Ectodermal cell (in vitro differentiated cells): Measurements from ENCODE around the gene RTP3. TPM values are rescaled to one million over a fixed set of nuclear protein-coding genes. Genes with fewer than 3 reads are reported as not detected.

Experiments used
- H3K27ac ChIP-seq: 2 replicates; pipeline ENCODE4 v1.7.0; 2013; ENCODE audit warnings: mild to moderate bottlenecking, low read depth, low read length; ENCODE audit not compliant: insufficient read depth, poor library complexity, severe bottlenecking
- H3K27me3 ChIP-seq: 2 replicates; pipeline ENCODE4 v1.7.0; 2013; ENCODE audit warnings: mild to moderate bottlenecking, low read length; ENCODE audit not compliant: insufficient read depth, control insufficient read depth, poor library complexity, severe bottlenecking
- H3K36me3 ChIP-seq: one replicate; pipeline ENCODE4 v1.7.0; 2013; ENCODE audit warnings: low read length; ENCODE audit not compliant: control insufficient read depth, insufficient read depth
- H3K4me1 ChIP-seq: one replicate; pipeline ENCODE4 v1.7.0; 2013; ENCODE audit warnings: low read length; ENCODE audit not compliant: control insufficient read depth, insufficient read depth
- H3K4me3 ChIP-seq: 2 replicates; pipeline ENCODE4 v1.7.0; 2013; ENCODE audit warnings: low read depth, low read length, control low read depth; ENCODE audit not compliant: insufficient read depth
- H3K9me3 ChIP-seq: 2 replicates; pipeline ENCODE4 v1.7.0; 2013; ENCODE audit warnings: mild to moderate bottlenecking, low read length, moderate library complexity; ENCODE audit not compliant: control insufficient read depth
- WGBS, 2 experiments: methylation state at CpG; one replicate each; pipeline ENCODE4 v1.1.7; 2013; ENCODE audit warnings: missing lambda C conversion rate in 2 of 2; 5-methylcytosine and 5-hydroxymethylcytosine counted together
- polyA plus RNA-seq, 4 experiments: library from polyadenylated mRNA; stranded (reverse); fragments of 50-300 nt; gene quantifications; one replicate each; pipeline ENCODE4 v1.2.3, GENCODE V29; 2013

The RTP3 gene
- not detected for polyA plus RNA-seq (2013, experiment 1 of 4)
- not detected for polyA plus RNA-seq (2013, experiment 2 of 4)
- not detected for polyA plus RNA-seq (2013, experiment 3 of 4)
- polyA plus RNA-seq (2013, experiment 4 of 4), result not detected

DNA sequence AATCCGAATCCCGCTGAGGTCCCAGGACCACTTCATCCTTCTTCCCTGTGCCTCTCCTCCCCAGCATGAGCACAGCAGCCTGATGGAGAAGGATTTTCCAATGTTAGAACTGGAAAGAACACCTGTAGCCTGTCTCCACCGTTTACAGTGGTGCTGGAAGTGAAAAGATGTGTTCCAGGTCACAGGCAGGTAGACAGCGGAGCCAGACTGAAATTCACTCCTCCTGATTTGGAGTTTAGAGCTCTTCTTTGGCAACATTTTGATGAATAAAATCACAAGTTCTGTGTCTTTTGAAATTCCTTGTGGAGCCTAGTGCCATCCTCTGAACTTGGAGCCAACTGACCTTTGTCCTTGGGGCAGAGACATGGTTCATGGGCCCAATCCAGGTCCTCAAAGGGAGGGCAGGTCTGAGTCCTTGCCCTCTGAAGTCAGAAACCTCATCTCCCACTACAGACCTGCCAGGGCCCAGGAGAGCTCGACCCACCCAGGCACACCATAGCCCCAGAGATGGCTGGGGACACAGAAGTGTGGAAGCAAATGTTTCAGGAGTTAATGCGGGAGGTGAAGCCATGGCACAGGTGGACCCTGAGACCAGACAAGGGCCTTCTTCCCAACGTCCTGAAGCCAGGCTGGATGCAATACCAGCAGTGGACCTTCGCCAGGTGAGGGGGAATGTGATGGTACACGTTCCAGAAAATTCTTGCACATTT, at the start of gene RTP3:
RTP3 (plus strand) TSS at position 421 of the 710 bp plus-strand sequence; CDS start at position 508, 87 bp downstream.
- H3K27ac ChIP-seq, result no peak within 1 kb of the TSS
- no peaks in the 10 kb centered on the region for H3K27me3 ChIP-seq
- H3K9me3 ChIP-seq, result no peaks in the 10 kb centered on the region
- H3K36me3 ChIP-seq, result no peaks in the 10 kb centered on the region
- WGBS, 2 experiments, result 92 to 93% methylated on average over 9 of the region's 9 CpGs
- H3K4me3 ChIP-seq, result no peak within 1 kb of the TSS
- no peaks in the 10 kb centered on the region for H3K4me1 ChIP-seq

GRCh38 chr3:46448721-46449120, 49.1 kb upstream of the RTP3 start:
- no peaks in the 10 kb centered on the region for H3K9me3 ChIP-seq
- no peaks in the 10 kb centered on the region for H3K36me3 ChIP-seq
- WGBS, 2 experiments, result 95 to 96% methylated on average over 17 of the region's 17 CpGs
- H3K27me3 ChIP-seq, result no peaks in the 10 kb centered on the region
- no peaks in the 10 kb centered on the region for H3K4me1 ChIP-seq
- no peak overlapping the region for H3K4me3 ChIP-seq
- H3K27ac ChIP-seq, result no peak overlapping the region

DNA sequence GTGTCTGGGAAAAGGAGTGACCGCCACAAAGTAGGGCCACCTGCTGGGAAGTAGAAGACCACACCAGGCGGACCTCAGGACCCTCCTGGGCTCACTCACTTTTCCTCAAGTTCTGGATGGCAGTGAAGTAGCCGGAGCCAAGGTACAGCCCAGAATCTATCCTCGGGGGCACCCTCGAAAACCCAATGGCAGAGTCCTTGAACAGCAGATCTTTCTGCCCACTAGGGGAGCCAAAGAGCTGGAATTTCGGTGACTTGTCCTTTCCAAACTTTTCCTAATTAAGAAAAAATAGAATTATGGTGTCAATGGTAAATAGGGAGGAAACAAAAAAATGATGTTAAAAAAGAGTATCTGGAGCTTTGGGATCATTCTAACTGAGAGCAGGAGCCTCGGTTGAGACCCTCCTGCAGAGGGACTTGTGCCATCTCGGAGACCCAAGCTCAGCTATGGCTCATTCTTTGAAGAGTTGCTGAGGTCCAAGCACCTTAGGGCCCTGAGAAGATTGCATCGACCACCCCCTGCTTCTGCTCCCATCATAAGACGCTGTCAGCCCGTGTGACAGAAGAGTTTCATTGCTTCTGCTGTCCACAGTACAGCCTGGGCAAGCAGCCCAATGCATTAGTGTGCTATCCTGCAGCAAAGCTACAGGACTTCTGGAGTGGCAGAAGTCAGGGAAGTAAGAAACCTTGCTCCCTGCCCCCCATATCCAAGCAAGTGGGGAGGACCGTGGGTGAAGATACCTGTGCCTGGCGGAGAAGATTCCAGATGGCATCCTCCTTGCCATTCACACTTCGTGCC, 47.8 kb upstream of the RTP3 start:
- WGBS, 2 experiments, result 88 to 89% methylated on average over 14 of the region's 14 CpGs
- Histone ChIP-seq H3K4me3 (no peak overlapping the region), H3K27me3 (no peaks in the 10 kb centered on the region)

GRCh38 chr3:46453526-46454208, 44.1 kb upstream of the RTP3 start:
- H3K9me3 ChIP-seq, result no peaks in the 10 kb centered on the region
- WGBS, 2 experiments, result 94 to 96% methylated on average over 5 to 7 of the region's 7 CpGs
- no peak overlapping the region for H3K27ac ChIP-seq
- H3K27me3 ChIP-seq, result no peaks in the 10 kb centered on the region
- H3K36me3 ChIP-seq, result no peaks in the 10 kb centered on the region
- no peaks in the 10 kb centered on the region for H3K4me1 ChIP-seq
- no peak overlapping the region for H3K4me3 ChIP-seq

More for the DNA sequence above, 47.8 kb upstream of the RTP3 start:
- no peaks in the 10 kb centered on the region for H3K4me1 ChIP-seq
- H3K36me3 ChIP-seq, result no peaks in the 10 kb centered on the region
- no peaks in the 10 kb centered on the region for H3K9me3 ChIP-seq
- H3K27ac ChIP-seq, result no peak overlapping the region

- Histone ChIP-seq H3K27me3 (no peaks in the 10 kb centered on the region), H3K36me3 (no peaks in the 10 kb centered on the region), H3K4me1 (no peaks in the 10 kb centered on the region), H3K9me3 (no peaks in the 10 kb centered on the region), H3K27ac (no peak overlapping the region), H3K4me3 (no peak overlapping the region)
- WGBS, 2 experiments, result 92% methylated on average over 3 of the region's 3 CpGs
Observed at GRCh38 chr3:46454209-46454595, 43.6 kb upstream of the RTP3 start.

- Histone ChIP-seq H3K4me1 (no peaks in the 10 kb centered on the region), H3K27me3 (no peaks in the 10 kb centered on the region), H3K4me3 (no peak overlapping the region), H3K27ac (no peak overlapping the region), H3K9me3 (no peaks in the 10 kb centered on the region), H3K36me3 (no peaks in the 10 kb centered on the region)
- 92 to 95% methylated on average over 7 of the region's 7 CpGs for whole genome bisulfite sequencing, 2 experiments
Observed at GRCh38 chr3:46454606-46455005, 43.2 kb upstream of the RTP3 start.

- Histone ChIP-seq H3K27ac (no peak overlapping the region), H3K4me1 (no peaks in the 10 kb centered on the region), H3K36me3 (no peaks in the 10 kb centered on the region), H3K4me3 (no peak overlapping the region), H3K27me3 (no peaks in the 10 kb centered on the region), H3K9me3 (no peaks in the 10 kb centered on the region)
- 92 to 93% methylated on average over 21 of the region's 21 CpGs for WGBS, 2 experiments
Observed at GRCh38 chr3:46455231-46456115, 42.3 kb upstream of the RTP3 start.

- Histone ChIP-seq H3K4me1 (no peaks in the 10 kb centered on the region), H3K4me3 (no peak overlapping the region), H3K36me3 (no peaks in the 10 kb centered on the region), H3K27ac (no peak overlapping the region), H3K27me3 (no peaks in the 10 kb centered on the region), H3K9me3 (no peaks in the 10 kb centered on the region)
- 92 to 94% methylated on average over 14 of the region's 14 CpGs for WGBS, 2 experiments
Observed at GRCh38 chr3:46456118-46456517, 41.7 kb upstream of the RTP3 start.

- no peaks in the 10 kb centered on the region for H3K36me3 ChIP-seq
- no peaks in the 10 kb centered on the region for H3K4me1 ChIP-seq
- 82 to 84% methylated on average over 3 of the region's 3 CpGs for WGBS, 2 experiments
- no peak overlapping the region for H3K27ac ChIP-seq
- no peak overlapping the region for H3K4me3 ChIP-seq
- H3K27me3 ChIP-seq, result no peaks in the 10 kb centered on the region
- no peaks in the 10 kb centered on the region for H3K9me3 ChIP-seq
Observed at GRCh38 chr3:46460051-46460450, 37.7 kb upstream of the RTP3 start.
